Activated CD4-positive, alpha-beta T cell treated with anti-CD3 and anti-CD28 coated beads, Interleukin-2, amount 10 ng/mL, durations not matched to agents 7 days and 5 days (primary cell): Measurements from ENCODE around the gene SLC35B3. TPM values are rescaled to one million over a fixed set of nuclear protein-coding genes. Genes with fewer than 3 reads are reported as not detected.
"Not testable (repeated sequence)": the region's sequence is repeated elsewhere in the genome, so short reads cannot be mapped to it uniquely, and the experiment has no call there.

Experiments
- CTCF ChIA-PET: fragments of 350-600 bp; sonication (Branson Sonifier 250); formaldehyde crosslinking; loops from one replicate; lab custom pipeline; 2021; ENCODE audit warnings: antibody characterized with exemption; lab: Charles Lee
- POLR2A ChIA-PET: fragments of 350-600 bp; sonication (Branson Sonifier 250); formaldehyde crosslinking; loops from one replicate; lab custom pipeline; 2021; ENCODE audit warnings: antibody characterized with exemption; lab: Charles Lee
- DNase-seq: peaks from one replicate; pipeline ENCODE4 v3.0.0-alpha.2; 2020
- H3K27ac Mint-ChIP-seq: one replicate; pipeline ENCODE4 v1.8.0; 2021; ENCODE audit warnings: mild to moderate bottlenecking, moderate library complexity, mixed read lengths
- H3K27me3 Mint-ChIP-seq: one replicate; pipeline ENCODE4 v1.8.0; 2021; ENCODE audit warnings: mixed read lengths
- H3K36me3 Mint-ChIP-seq: one replicate; pipeline ENCODE4 v1.8.0; 2021; ENCODE audit warnings: low read depth, mixed read lengths
- H3K4me1 Mint-ChIP-seq: one replicate; pipeline ENCODE4 v1.8.0; 2021; ENCODE audit warnings: mixed read lengths
- H3K4me3 Mint-ChIP-seq: one replicate; pipeline ENCODE4 v1.8.0; 2021; ENCODE audit warnings: mild to moderate bottlenecking, moderate library complexity, mixed read lengths
- H3K9me3 Mint-ChIP-seq: one replicate; pipeline ENCODE4 v1.8.0; 2021; ENCODE audit warnings: mixed read lengths
- total RNA-seq, 2 experiments: library from RNA; stranded (reverse); gene quantifications; one replicate each; pipeline ENCODE4 v1.2.3, GENCODE V29; 2021

SLC35B3 gene
- total RNA-seq, 2 experiments from 2014 or later: 10.2 to 11.5 TPM

GRCh38 chr6:8437813-8438212 lies 2.5 kb upstream of the SLC35B3 start:
- H3K36me3 Mint-ChIP-seq: peaks cover 14% of the 10 kb centered on the region
- H3K27me3 Mint-ChIP-seq: no peaks in the 10 kb centered on the region
- H3K27ac Mint-ChIP-seq: no peak overlapping the region
- H3K4me3 Mint-ChIP-seq: no peak overlapping the region
- POLR2A ChIA-PET: no interaction called here
- DNase-seq: no peak
- H3K4me1 Mint-ChIP-seq: peaks cover 25% of the 10 kb centered on the region
- peaks cover 4% of the 10 kb centered on the region for H3K9me3 Mint-ChIP-seq
- CTCF ChIA-PET: no interaction called here

- no peak for DNase-seq
- H3K4me1 Mint-ChIP-seq: peaks cover 28% of the 10 kb centered on the region
- H3K9me3 Mint-ChIP-seq: peaks cover 4% of the 10 kb centered on the region
- POLR2A ChIA-PET: no interaction called here
- CTCF ChIA-PET: no interaction called here
- H3K27me3 Mint-ChIP-seq: no peaks in the 10 kb centered on the region
- no peak overlapping the region for H3K4me3 Mint-ChIP-seq
- H3K36me3 Mint-ChIP-seq: peaks cover 20% of the 10 kb centered on the region
- no peak overlapping the region for H3K27ac Mint-ChIP-seq
These were observed 1.6 kb upstream of the SLC35B3 start for GRCh38 chr6:8436966-8437365.

- Mint-ChIP-seq H3K4me1 (peaks cover 28% of the 10 kb centered on the region), H3K4me3 (peak overlapping the region; percentile 87), H3K36me3 (peaks cover 23% of the 10 kb centered on the region), H3K27ac (peak overlapping the region; percentile 96), H3K9me3 (peaks cover 4% of the 10 kb centered on the region), H3K27me3 (no peaks in the 10 kb centered on the region)
- ChIA-PET CTCF (interaction anchor here (1.6 kb wide), 1 partner anchor 11 kb away, joined by 3 read pairs; no protein-coding TSS in a partner anchor), POLR2A (interaction anchor here (0.7 kb wide), 1 partner anchor 1623 kb away, joined by 3 read pairs; no protein-coding TSS in a partner anchor)
- no peak for DNase-seq
These were observed 462 bp upstream of the SLC35B3 start for GRCh38 chr6:8435845-8436168.

GRCh38 chr6:8434727-8435092 lies 635 bp downstream of the SLC35B3 start:
- Mint-ChIP-seq H3K4me3 (peak overlapping the region; percentile 87), H3K27me3 (no peaks in the 10 kb centered on the region), H3K4me1 (peaks cover 28% of the 10 kb centered on the region), H3K27ac (peak overlapping the region; percentile 96), H3K9me3 (peaks cover 4% of the 10 kb centered on the region), H3K36me3 (peaks cover 28% of the 10 kb centered on the region)
- no peak for DNase-seq
- CTCF ChIA-PET: no interaction called here
- POLR2A ChIA-PET: no interaction called here

- H3K4me1 Mint-ChIP-seq: peaks cover 28% of the 10 kb centered on the region
- CTCF ChIA-PET: no interaction called here
- H3K4me3 Mint-ChIP-seq: no peak overlapping the region
- DNase-seq: no peak
- POLR2A ChIA-PET: no interaction called here
- H3K36me3 Mint-ChIP-seq: peaks cover 37% of the 10 kb centered on the region
- no peaks in the 10 kb centered on the region for H3K27me3 Mint-ChIP-seq
- H3K9me3 Mint-ChIP-seq: peaks cover 4% of the 10 kb centered on the region
- no peak overlapping the region for H3K27ac Mint-ChIP-seq
These were observed 2.7 kb downstream of the SLC35B3 start for GRCh38 chr6:8432614-8433013.

GRCh38 chr6:8429821-8430220 lies 5.5 kb downstream of the SLC35B3 start:
- ChIA-PET POLR2A (no interaction called here), CTCF (no interaction called here)
- no peak overlapping the region for H3K4me3 Mint-ChIP-seq
- no peaks in the 10 kb centered on the region for H3K27me3 Mint-ChIP-seq
- peaks cover 17% of the 10 kb centered on the region for H3K4me1 Mint-ChIP-seq
- H3K27ac Mint-ChIP-seq: no peak overlapping the region
- no peak for DNase-seq
- peaks cover 48% of the 10 kb centered on the region for H3K36me3 Mint-ChIP-seq
- H3K9me3 Mint-ChIP-seq: peaks cover 10% of the 10 kb centered on the region

- DNase-seq, H3K4me1 Mint-ChIP-seq, H3K4me3 Mint-ChIP-seq, H3K27ac Mint-ChIP-seq, H3K9me3 Mint-ChIP-seq, POLR2A ChIA-PET, H3K27me3 Mint-ChIP-seq, CTCF ChIA-PET: not testable (repeated sequence)
- peaks cover 44% of the 10 kb centered on the region for H3K36me3 Mint-ChIP-seq
These were observed 8.8 kb downstream of the SLC35B3 start for GRCh38 chr6:8426544-8426943.

GRCh38 chr6:8420031-8420588 lies 15.2 kb downstream of the SLC35B3 start:
- no peak for DNase-seq
- no peaks in the 10 kb centered on the region for H3K9me3 Mint-ChIP-seq
- no peaks in the 10 kb centered on the region for H3K4me1 Mint-ChIP-seq
- H3K36me3 Mint-ChIP-seq: peaks cover 29% of the 10 kb centered on the region
- ChIA-PET CTCF (no interaction called here), POLR2A (no interaction called here)
- H3K27ac Mint-ChIP-seq: no peak overlapping the region
- no peaks in the 10 kb centered on the region for H3K27me3 Mint-ChIP-seq
- no peak overlapping the region for H3K4me3 Mint-ChIP-seq

- Mint-ChIP-seq H3K4me1 (no peaks in the 10 kb centered on the region), H3K9me3 (no peaks in the 10 kb centered on the region), H3K27ac (no peak overlapping the region), H3K27me3 (no peaks in the 10 kb centered on the region), H3K36me3 (peaks cover 36% of the 10 kb centered on the region), H3K4me3 (no peak overlapping the region)
- DNase-seq: no peak
- ChIA-PET POLR2A (no interaction called here), CTCF (no interaction called here)
These were observed 19.4 kb downstream of the SLC35B3 start for GRCh38 chr6:8415913-8416312.

GRCh38 chr6:8415280-8415679 lies 20.1 kb downstream of the SLC35B3 start:
- Mint-ChIP-seq H3K27me3 (no peaks in the 10 kb centered on the region), H3K4me1 (no peaks in the 10 kb centered on the region), H3K36me3 (peaks cover 42% of the 10 kb centered on the region), H3K9me3 (no peaks in the 10 kb centered on the region), H3K4me3 (no peak overlapping the region), H3K27ac (no peak overlapping the region)
- ChIA-PET POLR2A (no interaction called here), CTCF (no interaction called here)
- DNase-seq: no peak

- Mint-ChIP-seq H3K4me1 (no peaks in the 10 kb centered on the region), H3K27me3 (no peaks in the 10 kb centered on the region), H3K36me3 (peaks cover 47% of the 10 kb centered on the region), H3K27ac (no peak overlapping the region), H3K9me3 (no peaks in the 10 kb centered on the region), H3K4me3 (no peak overlapping the region)
- no peak for DNase-seq
- CTCF ChIA-PET: no interaction called here
- POLR2A ChIA-PET: no interaction called here
These were observed 20.5 kb downstream of the SLC35B3 start for GRCh38 chr6:8414844-8415243.

GRCh38 chr6:8405946-8406345 lies 29.4 kb downstream of the SLC35B3 start:
- H3K36me3 Mint-ChIP-seq: peaks cover 21% of the 10 kb centered on the region
- DNase-seq, CTCF ChIA-PET, H3K27me3 Mint-ChIP-seq, H3K9me3 Mint-ChIP-seq, H3K4me3 Mint-ChIP-seq, POLR2A ChIA-PET, H3K27ac Mint-ChIP-seq, H3K4me1 Mint-ChIP-seq: not testable (repeated sequence)

GRCh38 chr6:8402546-8402945 lies 32.8 kb downstream of the SLC35B3 start:
- Mint-ChIP-seq H3K9me3 (peaks cover 7% of the 10 kb centered on the region), H3K27ac (no peak overlapping the region), H3K27me3 (no peaks in the 10 kb centered on the region), H3K4me1 (no peaks in the 10 kb centered on the region), H3K36me3 (peaks cover 2% of the 10 kb centered on the region), H3K4me3 (no peak overlapping the region)
- CTCF ChIA-PET: no interaction called here
- POLR2A ChIA-PET: no interaction called here
- DNase-seq: no peak

- ChIA-PET CTCF (no interaction called here), POLR2A (no interaction called here)
- no peak for DNase-seq
- H3K4me1 Mint-ChIP-seq: no peaks in the 10 kb centered on the region
- no peak overlapping the region for H3K27ac Mint-ChIP-seq
- H3K9me3 Mint-ChIP-seq: peaks cover 5% of the 10 kb centered on the region
- H3K4me3 Mint-ChIP-seq: no peak overlapping the region
- peaks cover 1% of the 10 kb centered on the region for H3K27me3 Mint-ChIP-seq
- H3K36me3 Mint-ChIP-seq: no peaks in the 10 kb centered on the region
These were observed 34.7 kb downstream of the SLC35B3 start for GRCh38 chr6:8400663-8401062.
